Measurements from ENCODE around the gene CEACAM20.
"Not testable (repeated sequence)": the region's sequence is repeated elsewhere in the genome, so short reads cannot be mapped to it uniquely, and the experiment has no call there.

The CEACAM20 gene

DNA sequence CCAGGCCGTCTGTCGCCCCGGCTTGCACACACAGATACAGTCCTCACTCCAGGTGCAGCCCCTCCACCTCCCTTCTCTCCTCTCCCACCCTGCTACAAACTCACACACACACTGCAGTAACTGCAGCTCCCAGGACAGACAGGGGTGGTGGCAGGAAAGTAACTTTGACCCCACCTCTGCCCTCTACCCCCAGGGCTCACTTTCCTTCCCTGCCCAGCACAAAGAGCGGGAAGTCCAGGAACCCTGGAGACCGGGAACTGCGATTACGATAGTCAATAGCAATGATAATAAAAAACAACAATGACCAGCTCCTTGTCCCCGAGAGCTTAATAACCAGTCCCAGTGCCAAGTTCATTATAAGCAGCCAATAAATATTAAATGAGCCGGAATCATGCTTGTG, at the start of gene CEACAM20:
Gene CEACAM20, minus strand, starts transcription at position 140 of the 400 bp plus-strand sequence. CDS start 166 bp downstream, outside the sequence.
- no peak within 1 kb of the TSS for H3K27ac ChIP-seq
- no peak within 1 kb of the TSS for H3K4me3 ChIP-seq

DNA sequence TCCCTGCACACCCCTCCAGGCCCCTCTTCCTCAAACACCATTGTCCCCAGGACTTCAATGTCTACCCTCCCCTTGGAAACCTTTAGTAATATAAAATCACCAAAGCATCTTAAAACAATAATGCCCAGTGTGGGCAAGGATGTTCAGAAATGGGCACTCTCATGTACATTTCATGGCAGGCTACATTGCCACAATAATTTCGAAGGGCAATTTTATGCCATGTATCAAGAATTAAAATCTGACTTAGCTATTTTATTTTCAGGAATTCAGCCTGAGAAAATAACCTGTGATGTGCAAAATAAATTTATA, 48.0 kb upstream of the CEACAM20 start:
- Histone ChIP-seq H3K27ac (no peak overlapping the region), H3K4me3 (no peak overlapping the region)

DNA sequence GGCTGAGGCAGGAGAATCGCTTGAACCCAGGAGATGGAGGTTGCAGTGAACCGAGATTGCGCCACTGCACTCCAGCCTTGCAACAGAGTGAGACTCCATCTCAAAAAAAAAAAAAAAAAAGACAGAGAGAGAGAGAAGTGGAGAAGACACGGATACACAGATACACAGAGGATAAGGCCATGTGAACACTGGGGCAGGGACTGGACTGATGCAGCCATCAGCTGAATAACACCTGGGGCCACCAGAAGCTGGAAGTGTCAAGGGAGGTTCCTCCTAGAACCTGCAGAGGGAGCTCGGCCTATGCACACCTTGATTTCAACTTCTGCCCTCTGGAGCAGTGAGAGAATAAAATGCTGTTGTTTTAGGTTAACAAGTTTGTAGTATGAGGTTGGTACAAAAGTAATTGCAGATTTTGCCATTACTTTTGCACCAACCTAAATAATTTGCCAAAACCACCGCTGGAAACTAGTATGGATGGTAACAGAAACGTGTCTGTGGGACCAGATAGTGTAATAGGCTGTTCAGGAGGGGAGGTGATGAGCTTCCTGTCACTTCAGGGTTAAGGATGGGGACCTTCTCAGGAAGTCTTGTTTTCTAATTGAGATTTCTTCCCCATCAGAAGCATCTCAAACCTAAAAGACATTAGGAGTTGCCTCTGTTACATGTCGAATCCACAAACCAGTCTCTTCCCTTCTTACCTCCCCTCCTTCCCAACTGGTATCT, 47.5 kb upstream of the CEACAM20 start:
- Histone ChIP-seq H3K27ac (no peak overlapping the region), H3K4me3 (no peak overlapping the region)

DNA sequence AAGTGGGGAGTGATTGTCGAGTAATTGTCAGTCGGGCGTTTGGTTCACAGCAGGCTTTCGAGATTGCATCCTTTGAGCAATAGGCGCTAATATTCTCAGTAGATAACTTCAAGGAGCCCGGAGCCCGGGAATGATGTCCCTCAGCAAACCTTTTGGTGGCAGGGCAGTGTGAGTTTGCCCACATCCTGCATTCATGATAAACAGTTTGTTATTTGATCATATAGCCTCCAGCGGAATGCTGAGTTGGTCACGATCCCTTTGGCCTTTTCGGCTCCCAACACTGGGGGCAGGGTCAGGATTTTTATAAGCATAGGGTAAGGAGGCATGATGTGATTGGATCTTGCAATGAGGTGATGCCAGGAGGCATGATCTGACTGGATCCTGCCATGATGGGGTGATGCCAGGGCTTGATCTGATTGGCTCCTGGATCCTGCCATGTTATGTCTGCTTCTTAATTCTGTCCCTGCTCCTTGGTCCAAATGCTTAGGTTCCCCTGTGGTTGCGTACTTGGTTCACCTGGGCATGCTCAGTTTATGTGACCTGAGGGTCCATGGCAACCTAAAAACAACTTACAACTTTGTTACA, 45.7 kb upstream of the CEACAM20 start:
- Histone ChIP-seq H3K4me3 (no peak overlapping the region), H3K27ac (no peak overlapping the region)

DNA sequence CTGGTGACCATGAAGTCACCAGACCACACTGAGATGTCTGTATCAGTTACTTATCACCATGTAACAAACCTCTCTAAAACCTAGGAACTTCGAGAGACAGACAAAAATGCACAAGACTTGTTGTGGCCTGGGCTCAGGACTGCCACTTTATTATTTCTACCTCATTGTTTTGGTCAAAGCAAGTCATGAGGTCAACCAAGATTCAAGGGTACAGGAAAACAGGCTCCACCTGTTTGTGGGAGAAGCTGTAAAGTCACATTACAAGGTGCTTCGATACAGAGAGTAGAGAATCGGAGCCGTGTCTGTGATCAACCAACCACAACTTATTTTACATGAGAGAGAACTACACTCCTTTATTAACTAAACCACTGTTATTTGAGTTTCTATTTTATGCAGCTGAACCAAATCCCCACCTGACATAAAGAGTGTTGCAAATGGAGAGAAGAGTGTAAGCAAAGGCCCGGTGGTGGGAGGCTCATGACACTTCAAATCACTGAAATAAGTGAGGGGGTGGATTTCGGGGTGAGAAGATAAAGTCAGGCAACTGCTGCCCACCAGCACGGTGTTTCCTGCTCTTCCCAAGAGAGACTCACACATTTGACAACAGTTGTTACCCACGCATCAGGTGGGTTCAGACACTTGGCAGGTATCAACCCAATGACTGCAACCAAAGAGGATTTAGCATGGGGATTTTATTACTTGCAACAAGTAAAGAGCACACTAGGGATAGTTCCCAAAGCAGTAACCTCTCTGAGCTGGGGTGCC, 44.9 kb upstream of the CEACAM20 start:
- Histone ChIP-seq H3K4me3 (no peak overlapping the region), H3K27ac (no peak overlapping the region)

DNA sequence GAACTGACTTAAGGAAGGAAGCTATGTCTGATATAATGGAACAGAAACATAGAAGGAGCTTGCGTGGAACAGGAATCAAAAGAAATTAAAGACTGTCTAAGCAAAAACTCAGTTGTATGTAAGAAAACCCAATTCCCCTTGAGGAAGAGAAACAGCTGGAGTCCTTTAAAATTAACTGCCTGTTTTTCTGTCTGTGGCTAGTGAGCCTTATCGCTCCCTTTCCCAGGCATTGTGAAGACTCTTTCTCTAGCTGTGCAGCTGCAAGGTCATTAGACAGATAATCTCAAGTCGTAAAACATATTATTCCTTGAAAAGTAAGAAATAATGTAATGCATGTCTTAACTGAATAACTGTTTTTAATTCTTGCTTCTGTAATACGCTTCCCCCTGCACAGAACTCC, 44.2 kb upstream of the CEACAM20 start:
- H3K4me3 ChIP-seq = no peak overlapping the region
- H3K27ac ChIP-seq = no peak overlapping the region

DNA sequence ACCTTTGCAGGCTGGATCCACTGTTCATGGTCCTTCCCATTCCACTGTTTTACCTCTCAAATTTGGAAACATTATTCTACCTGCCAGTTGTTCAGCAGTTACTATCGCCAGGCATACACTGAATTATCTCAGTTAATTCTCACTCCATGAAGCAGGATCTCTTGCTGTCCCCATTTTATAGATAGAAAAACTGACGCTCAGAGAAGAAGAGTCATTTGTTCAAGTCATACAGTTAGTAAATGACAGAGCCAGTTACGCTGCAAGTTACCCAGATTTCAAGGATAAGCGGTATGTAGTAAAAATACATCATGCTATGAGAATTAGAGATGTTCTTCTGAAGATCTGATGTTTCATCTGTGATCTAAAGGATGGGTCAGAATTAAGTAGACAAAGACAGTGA, 43.7 kb upstream of the CEACAM20 start:
- H3K4me3 ChIP-seq = no peak overlapping the region
- H3K27ac ChIP-seq = no peak overlapping the region

DNA sequence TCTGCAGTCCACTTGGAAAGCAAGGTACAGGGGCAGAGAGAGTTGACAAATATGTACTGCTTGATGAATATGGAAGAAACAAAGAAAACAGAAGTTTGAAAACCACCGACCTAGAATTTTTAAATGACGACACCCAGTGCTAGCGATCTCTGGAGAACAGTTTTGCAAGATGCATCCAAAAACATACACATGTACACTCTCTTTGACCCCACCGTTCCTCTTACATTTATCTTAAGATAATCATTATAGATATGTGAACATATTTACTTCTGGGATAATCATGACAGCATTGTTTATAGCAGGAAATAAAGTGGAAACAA, 43.1 kb upstream of the CEACAM20 start:
- no peak overlapping the region for H3K27ac ChIP-seq
- no peak overlapping the region for H3K4me3 ChIP-seq

DNA sequence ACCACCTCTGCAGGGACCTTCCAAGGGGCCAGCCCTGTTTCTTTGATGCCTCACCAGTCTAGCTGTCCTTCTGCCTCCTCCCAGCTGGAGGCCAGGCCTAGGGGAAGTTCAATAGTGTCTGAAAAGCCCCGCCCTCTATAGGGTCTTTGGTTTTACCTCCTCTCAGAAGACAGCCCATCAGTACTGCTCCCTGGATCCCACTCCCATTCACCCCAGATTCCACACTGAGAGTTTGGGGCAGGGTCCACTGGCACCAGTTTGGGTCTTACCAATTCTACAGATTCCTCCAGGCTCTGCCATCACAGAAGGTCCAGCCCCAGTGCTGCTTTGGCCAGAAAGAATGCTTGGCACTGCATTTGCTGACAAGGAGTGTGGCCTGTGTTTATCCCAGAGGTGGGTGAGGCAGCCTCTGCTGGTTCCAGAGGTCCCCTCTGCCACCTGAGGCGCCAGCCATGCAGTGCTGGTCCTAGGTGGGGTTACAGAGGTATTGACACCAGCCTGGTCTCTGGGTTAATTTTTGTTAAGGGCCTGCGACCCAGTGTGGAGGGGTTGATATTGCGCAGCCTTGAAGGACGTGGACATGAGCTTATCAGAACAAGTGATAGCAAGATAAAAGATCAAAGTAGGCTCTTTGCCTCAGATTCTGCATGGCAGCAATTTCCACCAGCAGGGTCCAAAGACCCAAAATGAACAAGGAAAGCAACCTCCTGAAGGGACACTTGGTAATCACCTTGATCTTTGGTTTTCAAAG, 42.5 kb upstream of the CEACAM20 start:
- Histone ChIP-seq H3K27ac (no peak overlapping the region), H3K4me3 (no peak overlapping the region)

DNA sequence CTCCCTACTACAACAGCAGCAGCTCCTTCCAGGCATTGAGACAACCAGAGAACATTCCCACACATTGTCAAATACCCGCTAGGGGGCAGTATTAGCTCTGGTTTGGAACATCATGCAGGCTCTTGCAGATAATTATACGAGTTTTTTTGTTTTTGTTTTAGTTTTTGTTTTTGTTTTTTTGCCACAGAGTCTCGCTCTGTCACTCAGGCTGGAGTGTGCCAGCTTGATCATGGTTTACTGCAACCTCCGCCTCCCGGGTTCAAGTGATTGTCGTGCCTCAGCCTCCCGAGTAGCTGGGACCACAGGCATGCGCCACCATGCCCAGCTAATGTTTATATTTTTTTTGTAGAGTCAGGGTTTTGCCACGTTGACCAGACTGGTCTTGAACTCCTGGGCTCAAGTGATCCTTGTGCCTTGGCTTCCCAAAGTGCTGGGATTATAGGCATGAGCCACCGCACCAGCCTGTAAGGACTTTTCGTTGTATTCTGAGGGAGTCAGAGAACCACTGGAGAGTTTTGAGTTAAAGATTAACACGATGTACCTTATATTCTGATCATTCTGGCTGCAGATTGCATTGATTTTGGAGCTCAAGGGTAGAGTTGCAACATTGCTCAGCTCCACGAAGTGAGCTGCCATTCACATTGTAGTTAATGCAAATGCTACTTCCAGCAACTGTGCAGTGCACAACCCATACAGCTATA, 41.7 kb upstream of the CEACAM20 start:
- no peak overlapping the region for H3K27ac ChIP-seq
- no peak overlapping the region for H3K4me3 ChIP-seq

DNA sequence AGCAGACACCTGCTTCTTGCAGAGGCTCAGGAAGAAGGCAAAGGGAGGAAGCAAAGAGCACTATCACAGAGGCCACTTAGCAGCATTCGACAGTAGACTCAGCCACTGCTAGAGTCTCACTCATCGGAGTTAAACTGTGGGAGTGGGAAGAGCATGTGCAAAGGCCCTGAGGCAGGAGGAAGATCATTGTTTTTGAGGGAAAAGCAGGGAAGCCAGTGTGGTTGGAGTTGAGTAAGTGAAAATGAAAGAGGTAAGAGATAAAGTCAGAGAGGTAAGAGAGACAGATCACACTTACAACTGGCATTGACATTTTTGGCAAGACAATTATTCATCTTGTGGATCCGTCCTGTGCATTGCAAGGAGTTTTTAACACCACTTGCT, 41.1 kb upstream of the CEACAM20 start:
- no peak overlapping the region for H3K27ac ChIP-seq
- no peak overlapping the region for H3K4me3 ChIP-seq

DNA sequence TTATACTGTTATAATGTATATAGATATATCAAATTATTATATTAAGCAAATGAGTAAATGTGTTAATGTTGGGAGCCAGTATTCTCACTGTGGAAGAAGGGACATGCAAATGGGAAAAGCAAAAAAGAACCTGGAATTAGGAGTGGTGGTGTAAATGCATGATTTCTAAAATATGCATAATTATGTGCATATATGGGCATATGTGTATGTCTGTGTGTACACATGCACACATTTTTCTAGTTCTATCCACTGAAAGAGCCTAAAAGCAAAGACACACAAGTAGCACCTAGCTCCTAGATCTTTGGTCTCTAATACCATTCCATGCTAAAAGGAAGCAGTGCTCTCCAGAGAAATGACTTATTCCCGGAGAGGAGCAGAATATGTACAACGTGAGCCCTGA, 38.3 kb upstream of the CEACAM20 start:
- Histone ChIP-seq H3K4me3 (no peak overlapping the region), H3K27ac (no peak overlapping the region)

DNA sequence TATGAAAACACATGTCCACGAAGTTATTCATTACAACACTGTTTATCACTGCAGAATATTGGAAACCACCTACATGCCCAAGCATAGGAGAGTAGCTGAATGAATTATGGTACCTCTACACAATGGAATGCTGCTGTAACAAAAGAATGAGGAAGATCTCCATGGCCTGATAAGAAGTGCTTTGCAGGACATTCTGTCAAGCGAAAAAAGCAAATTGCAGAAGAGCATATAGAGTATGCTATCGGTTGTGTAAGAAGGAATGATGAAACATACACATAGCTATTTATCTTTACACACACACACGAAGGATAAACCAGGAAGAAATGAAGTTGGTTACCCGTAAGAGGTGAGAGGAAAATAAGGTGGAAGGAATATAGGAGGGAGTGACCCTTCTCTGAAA, 37.5 kb upstream of the CEACAM20 start:
- Histone ChIP-seq H3K27ac (no peak overlapping the region), H3K4me3 (no peak overlapping the region)

DNA sequence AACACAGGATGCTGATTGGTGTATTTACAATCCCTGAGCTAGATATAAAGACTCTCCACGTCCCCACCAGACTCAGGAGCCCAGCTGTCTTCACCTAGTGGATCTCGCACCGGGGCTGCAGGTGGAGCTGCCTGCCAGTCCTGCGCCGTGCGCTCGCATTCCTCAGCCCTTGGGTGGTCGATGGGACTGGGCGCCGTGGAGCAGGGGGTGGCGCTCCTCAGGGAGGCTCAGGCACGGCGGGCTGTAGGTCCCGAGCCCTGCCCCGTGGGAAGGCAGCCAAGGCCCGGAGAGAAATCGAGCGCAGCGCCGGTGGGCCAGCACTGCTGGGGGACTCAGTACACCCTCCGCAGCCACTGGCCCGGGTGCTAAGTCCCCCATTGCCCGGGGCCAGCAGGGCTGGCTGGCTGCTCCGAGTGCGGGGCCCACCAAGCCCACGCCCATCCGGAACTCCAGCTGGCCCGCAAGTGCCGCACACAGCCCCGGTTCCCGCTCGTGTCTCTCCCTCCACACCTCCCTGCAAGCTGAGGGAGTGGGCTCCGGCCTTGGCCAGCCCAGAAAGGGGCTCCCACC, 33.7 kb upstream of the CEACAM20 start:
- H3K27ac ChIP-seq, H3K4me3 ChIP-seq: not testable (repeated sequence)

DNA sequence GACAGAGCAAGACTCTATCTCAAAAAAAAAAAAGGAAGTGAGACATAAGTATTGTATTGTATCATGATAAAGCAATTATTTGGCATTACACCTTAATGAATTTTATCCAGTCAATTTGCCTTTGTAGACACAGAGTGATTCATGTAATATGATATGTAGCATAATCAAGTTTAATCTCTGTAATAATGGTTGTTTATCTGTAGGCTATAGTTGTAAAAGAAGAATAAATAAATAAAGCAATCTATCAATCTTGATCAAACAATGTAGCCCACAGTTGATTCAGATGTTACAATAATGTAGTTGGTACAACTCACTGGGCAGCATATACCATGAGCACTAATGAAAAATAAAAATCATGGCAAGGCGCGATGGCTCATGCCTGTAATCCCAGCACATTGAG, 28.5 kb upstream of the CEACAM20 start:
- Histone ChIP-seq H3K27ac (no peak overlapping the region), H3K4me3 (no peak overlapping the region)

DNA sequence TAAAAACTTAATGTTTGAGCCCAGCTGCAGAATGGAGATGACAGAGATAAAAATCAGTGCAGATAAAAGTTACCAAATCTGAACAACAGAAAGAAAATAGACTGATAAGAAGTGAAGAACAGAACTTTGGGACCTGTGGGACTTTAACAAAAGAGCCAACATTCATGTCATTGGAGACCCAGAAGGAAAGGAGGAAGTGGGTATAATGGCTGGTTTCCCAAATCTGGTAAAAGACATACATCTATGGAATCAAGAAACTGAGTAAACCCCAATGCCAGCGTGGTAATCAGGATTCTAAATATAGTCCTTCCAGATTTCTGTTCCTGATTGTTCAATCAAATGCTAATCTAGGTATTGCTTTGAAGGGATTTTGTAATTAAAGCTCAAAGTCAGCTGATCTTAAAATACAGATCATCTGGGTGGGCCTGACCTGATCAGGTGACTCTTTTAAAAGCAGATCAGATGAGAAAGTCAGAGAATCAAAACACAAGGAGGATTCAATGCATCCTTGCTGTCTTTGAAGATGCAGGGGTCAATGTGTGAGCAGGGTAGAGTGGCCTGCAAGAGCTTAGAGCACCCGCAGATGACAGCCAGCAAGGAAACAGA, 25.3 kb upstream of the CEACAM20 start:
- no peak overlapping the region for H3K4me3 ChIP-seq
- H3K27ac ChIP-seq = no peak overlapping the region

DNA sequence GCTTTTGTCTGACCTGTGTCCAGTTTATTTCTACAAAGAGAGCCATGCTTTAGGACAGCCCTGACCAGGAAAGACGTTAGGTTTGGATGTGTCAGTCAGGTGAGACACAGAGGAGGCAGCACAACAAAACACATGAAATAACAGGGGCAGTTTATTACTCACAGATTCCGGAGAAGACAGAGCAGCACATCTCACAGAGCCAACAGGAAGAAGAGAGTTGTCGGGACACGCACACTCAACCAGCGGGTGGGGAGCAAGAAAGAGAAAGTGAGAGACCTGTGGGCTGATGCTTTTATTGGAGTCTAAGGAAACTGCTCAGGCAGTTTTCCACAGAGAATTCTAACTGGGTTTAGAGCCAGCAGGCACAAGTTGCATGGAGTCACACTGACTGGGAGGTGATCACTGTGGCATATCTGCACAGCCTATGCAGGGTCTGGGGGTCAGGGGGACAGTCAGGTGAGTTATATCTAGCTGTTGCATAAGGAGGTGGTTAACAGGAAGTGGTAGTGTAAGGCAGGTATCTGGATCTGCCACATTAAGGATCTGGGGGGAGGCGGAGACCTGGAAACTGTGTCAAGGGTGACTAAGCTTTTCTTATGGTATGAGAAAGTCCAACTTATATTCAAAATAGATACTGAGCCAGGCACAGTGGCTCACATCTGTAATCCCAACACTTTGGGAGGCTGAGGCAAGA, 24.1 kb upstream of the CEACAM20 start:
- peak overlapping the region in 1 of 21 experiments; percentile 25 for H3K27ac ChIP-seq
- H3K4me3 ChIP-seq = no peak overlapping the region

DNA sequence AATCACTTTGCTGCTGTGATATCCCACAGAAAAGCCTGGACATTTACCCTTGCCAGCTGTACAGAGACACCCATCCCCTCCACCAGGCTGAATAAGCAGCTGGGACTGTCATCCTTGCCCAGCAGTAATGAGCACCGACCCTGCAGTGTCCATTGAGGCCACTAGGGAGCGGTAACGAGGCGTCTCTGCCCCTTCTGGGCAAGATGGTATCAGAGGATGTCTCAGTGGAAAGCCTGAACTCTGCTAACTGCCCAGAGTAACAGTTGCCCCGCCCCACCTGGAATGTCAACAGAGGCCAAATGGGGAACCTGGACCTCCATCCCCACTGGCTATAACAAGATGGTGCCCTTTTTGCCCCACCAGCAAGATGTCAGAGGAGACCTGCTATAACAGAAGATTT, 22.8 kb upstream of the CEACAM20 start:
- H3K4me3 ChIP-seq = no peak overlapping the region
- no peak overlapping the region for H3K27ac ChIP-seq

DNA sequence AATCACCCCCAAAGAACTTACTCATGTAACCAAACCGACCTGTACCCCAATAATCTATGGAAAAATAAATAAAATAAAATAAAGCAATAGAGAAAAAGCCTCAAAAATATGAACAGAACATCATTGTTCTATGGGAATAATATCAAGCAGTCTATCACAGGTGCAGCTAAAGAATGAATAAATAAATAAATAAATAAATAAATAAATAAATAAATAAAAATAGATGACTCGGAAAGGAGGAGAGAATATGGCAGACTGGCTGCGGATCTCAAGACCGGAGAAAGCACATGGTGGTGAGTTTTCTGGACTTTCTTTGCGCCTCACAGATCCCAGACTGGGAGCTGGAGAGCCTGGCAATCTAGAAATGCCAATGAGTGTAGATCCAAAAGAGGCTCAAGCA, 22.4 kb upstream of the CEACAM20 start:
- no peak overlapping the region for H3K4me3 ChIP-seq
- no peak overlapping the region for H3K27ac ChIP-seq
